Mesodermal cell (in vitro differentiated cells): Measurements from ENCODE around the gene CHRNA1.
"Not testable (repeated sequence)": the region's sequence is repeated elsewhere in the genome, so short reads cannot be mapped to it uniquely, and the experiment has no call there.

Source experiments
- H3K27ac ChIP-seq: 2 replicates; pipeline ENCODE4 v1.7.0; 2013; ENCODE audit warnings: mild to moderate bottlenecking, low read depth, low read length, moderate library complexity; ENCODE audit not compliant: severe bottlenecking
- H3K36me3 ChIP-seq: 2 replicates; pipeline ENCODE4 v1.7.1; 2013; ENCODE audit warnings: mild to moderate bottlenecking, low read length, moderate library complexity; ENCODE audit not compliant: control insufficient read depth, insufficient read depth
- H3K4me1 ChIP-seq: one replicate; pipeline ENCODE4 v1.7.1; 2013; ENCODE audit warnings: mild to moderate bottlenecking, low read length; ENCODE audit not compliant: insufficient read depth, control insufficient read depth, poor library complexity, severe bottlenecking
- H3K4me3 ChIP-seq: 2 replicates; pipeline ENCODE4 v1.7.0; 2013; ENCODE audit warnings: low read length, control low read depth, mild to moderate bottlenecking; ENCODE audit not compliant: insufficient read depth, poor library complexity, severe bottlenecking; ENCODE audit errors: extremely low read depth
- H3K9me3 ChIP-seq: 2 replicates; pipeline ENCODE4 v1.7.1; 2013; ENCODE audit warnings: mild to moderate bottlenecking, low read length, moderate library complexity; ENCODE audit not compliant: control insufficient read depth
- WGBS, 2 experiments: methylation state at CpG; one replicate each; pipeline ENCODE4 v1.1.5; 2013; ENCODE audit warnings: missing lambda C conversion rate in 2 of 2; ENCODE audit not compliant: insufficient coverage in 2 of 2; 5-methylcytosine and 5-hydroxymethylcytosine counted together

Gene CHRNA1

DNA sequence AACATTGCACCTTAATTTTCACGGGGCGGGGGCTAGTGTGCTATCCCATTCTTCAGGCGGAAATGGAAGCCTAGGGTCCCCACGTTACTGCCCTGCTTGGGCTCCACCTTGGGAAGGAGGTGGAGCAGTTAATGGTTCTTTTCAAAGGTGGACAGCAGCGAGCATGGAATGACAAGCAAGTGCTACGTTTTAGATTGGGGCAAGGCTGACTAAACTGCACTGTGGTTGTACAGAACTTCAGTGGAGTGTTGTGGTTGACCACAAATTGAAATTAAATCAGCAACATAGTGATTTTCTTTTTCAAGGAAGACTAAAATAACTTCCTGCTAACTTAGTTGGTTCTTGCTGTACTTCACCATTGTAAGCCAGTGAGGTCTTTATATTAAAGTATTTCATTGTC, 47.0 kb downstream of the CHRNA1 start:
- Histone ChIP-seq H3K36me3 (no peaks in the 10 kb centered on the region), H3K27ac (no peak overlapping the region), H3K9me3 (no peaks in the 10 kb centered on the region), H3K4me3 (no peak overlapping the region), H3K4me1 (no peaks in the 10 kb centered on the region)
- 89 to 97% methylated on average over 5 to 6 of the region's 6 CpGs for WGBS, 2 experiments

DNA sequence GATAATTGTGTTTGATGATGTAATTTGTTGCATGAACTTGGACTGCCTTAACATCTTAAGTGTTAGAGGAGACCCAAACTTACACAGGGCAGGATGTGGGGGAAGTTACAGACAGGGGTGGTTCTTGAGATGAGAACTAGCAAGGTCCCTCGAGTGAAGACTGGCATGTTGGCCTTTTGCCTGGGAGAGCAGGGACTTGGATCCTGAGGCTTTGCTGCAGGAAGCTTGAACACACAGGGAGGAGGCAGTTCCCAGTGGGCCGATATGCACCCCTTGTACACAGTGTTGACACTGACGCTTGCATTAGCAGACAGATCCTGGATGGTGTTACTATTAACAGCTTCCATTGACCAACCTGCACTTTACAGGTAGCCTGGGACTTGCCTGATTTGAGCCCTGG, 47.5 kb downstream of the CHRNA1 start:
- Histone ChIP-seq H3K4me3 (no peak overlapping the region), H3K4me1 (no peaks in the 10 kb centered on the region), H3K36me3 (no peaks in the 10 kb centered on the region), H3K27ac (no peak overlapping the region), H3K9me3 (no peaks in the 10 kb centered on the region)
- 80 to 92% methylated on average over 2 to 3 of the region's 3 CpGs for WGBS, 2 experiments

DNA sequence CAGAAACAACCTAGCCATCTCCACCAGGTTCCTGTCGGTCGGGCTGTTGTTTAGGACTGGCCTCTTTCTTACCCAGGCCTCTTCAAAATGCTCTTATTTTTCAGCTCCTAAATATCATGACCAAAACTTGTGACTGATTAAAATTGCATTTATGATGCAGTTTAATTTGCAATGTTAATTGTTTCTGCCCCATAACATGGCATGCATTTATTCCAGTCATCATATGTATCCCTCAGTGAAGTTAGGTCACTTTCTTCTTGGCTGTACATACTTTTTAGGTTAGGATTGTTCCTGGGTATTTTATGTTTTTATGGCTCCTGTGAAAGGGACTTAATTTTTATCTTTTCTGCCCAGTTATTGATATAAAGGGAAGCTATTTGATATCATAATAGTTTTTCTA, 50.6 kb downstream of the CHRNA1 start:
- H3K36me3 ChIP-seq: no peaks in the 10 kb centered on the region
- no CpG with 5 or more reads among the region's 2 CpGs for WGBS, 2 experiments
- no peaks in the 10 kb centered on the region for H3K4me1 ChIP-seq
- no peaks in the 10 kb centered on the region for H3K9me3 ChIP-seq
- H3K4me3 ChIP-seq: no peak overlapping the region
- no peak overlapping the region for H3K27ac ChIP-seq

DNA sequence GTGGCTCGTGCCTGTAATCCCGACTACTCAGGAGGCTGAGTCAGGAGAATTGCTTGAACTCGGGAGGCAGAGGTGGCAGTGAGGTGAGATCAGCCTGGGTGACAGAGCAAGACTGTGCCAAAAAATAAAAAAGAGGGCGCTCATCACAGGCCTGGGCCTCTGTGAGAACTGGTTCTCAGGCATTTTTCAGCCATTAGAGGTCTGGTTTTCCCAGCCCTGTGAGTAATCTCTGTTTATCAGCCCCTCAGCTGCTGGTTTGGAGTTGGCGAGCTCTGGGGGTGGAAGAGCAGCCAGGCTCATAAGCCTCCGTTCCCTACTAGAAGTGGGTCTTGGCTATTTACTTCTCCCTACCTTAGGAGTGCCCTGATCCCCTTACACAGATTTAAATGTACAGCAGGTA, 53.1 kb downstream of the CHRNA1 start:
- H3K9me3 ChIP-seq: no peaks in the 10 kb centered on the region
- H3K4me1 ChIP-seq: no peaks in the 10 kb centered on the region
- no peak overlapping the region for H3K27ac ChIP-seq
- no peaks in the 10 kb centered on the region for H3K36me3 ChIP-seq
- no peak overlapping the region for H3K4me3 ChIP-seq
- 81 to 94% methylated on average over 4 to 5 of the region's 6 CpGs for WGBS, 2 experiments

DNA sequence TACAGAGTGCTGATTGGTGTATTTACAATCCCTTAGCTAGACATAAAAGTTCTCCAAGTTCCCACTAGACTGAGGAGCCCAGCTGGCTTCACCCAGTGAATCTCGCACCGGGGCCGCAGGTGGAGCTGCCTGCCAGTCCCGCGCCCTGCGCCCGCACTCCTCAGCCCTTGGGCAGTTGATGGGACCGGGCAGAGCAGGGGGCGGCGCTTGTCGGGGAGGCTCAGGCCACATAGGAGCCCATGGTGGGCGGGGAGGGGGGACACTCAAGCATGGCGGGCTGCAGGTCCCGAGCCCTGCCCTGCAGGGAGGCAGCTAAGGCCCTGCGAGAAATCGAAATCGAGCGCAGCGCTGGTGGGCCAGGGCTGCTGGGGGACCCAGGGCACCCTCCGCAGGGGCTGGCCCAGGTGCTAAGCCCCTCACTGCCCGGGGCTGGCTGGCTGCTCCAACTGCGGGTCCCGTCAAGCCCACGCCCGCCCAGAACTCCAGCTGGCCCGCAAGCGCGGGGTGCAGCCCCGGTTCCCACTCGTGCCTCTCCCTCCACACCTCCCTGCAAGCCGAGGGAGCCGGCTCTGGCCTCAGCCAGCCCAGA, 54.8 kb downstream of the CHRNA1 start:
- 95 to 99% methylated on average over 29 to 31 of the region's 32 CpGs for WGBS, 2 experiments
- not testable (repeated sequence) for H3K36me3 ChIP-seq, H3K4me1 ChIP-seq, H3K9me3 ChIP-seq, H3K4me3 ChIP-seq, H3K27ac ChIP-seq

GRCh38 chr2:174708713-174709112, 55.6 kb downstream of the CHRNA1 start:
- no peaks in the 10 kb centered on the region for H3K4me1 ChIP-seq
- 84% methylated on average over 9 of the region's 9 CpGs for WGBS, 2 experiments
- H3K36me3 ChIP-seq: no peaks in the 10 kb centered on the region
- no peaks in the 10 kb centered on the region for H3K9me3 ChIP-seq
- H3K27ac ChIP-seq: no peak overlapping the region
- H3K4me3 ChIP-seq: no peak overlapping the region

DNA sequence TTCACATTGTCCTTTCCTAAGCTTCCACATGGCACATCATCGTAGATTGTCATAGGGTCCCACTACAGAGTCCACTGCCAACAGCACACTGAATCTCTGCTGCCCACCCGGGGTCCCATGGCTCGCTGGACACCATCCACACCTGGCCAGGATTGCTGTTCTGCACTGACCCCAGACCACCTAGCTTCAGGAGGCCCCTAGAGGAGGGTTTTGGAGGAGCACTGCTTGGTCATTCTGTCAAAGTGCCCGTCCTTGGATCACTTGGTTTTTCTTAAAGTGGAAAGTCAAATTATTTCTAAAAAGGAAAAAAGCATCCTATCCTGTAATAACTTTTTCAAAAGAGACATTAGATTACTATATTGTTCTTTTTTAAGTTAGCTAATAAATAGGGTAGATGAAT, 59.0 kb downstream of the CHRNA1 start:
- 80% methylated on average over 1 of the region's 4 CpGs; no CpG with 5 or more reads in 1 of the 2 experiments for WGBS, 2 experiments
- Histone ChIP-seq H3K27ac (no peak overlapping the region), H3K4me1 (no peaks in the 10 kb centered on the region)

GRCh38 chr2:174704642-174705041, 59.6 kb downstream of the CHRNA1 start:
- Histone ChIP-seq H3K4me1 (no peaks in the 10 kb centered on the region), H3K9me3 (no peaks in the 10 kb centered on the region), H3K36me3 (no peaks in the 10 kb centered on the region), H3K27ac (no peak overlapping the region), H3K4me3 (no peak overlapping the region)
- WGBS, 2 experiments: no CpG with 5 or more reads among the region's 1 CpG

More for the DNA sequence above, 59.0 kb downstream of the CHRNA1 start:
- no peaks in the 10 kb centered on the region for H3K36me3 ChIP-seq
- H3K4me3 ChIP-seq: no peak overlapping the region
- no peaks in the 10 kb centered on the region for H3K9me3 ChIP-seq

DNA sequence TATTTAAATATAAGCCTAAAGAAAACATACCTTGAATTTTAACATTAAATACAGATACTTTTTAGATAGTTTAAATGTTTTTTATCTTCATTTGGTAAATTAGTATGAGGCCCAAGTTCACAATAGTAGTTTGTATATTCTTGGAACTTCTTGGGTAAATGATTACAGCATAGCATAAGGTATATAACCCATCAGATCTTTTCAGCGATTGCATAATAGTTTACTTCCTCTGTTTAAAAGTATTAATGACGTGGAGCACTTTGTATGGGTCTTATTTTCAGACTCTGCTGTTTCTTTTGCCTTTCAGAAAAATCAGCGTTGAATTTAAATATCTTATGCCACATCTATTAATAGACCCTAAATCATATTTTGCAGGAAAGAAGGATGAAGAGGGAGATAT, 60.2 kb downstream of the CHRNA1 start:
- no CpG with 5 or more reads among the region's 3 CpGs for WGBS, 2 experiments
- no peak overlapping the region for H3K27ac ChIP-seq
- H3K4me1 ChIP-seq: no peaks in the 10 kb centered on the region
- no peaks in the 10 kb centered on the region for H3K9me3 ChIP-seq
- H3K4me3 ChIP-seq: no peak overlapping the region
- no peaks in the 10 kb centered on the region for H3K36me3 ChIP-seq

DNA sequence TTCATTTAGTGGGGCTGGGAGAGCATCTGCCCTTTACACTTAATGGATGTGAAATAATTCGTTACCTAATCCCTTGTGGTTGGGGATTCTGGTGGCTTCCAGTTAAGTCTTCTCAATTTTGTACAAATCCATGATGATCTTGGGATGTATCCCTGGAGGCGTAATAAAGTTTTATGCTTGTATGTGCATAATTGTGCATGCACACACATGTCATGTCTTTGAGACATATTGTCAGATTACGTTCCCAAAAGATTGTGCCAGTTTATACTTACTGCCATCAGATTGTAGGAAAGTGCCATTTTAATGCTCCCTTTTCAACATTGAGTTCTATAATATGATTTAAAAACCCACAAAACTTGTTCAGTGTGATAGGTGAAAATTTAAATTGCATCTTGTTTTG, 60.8 kb downstream of the CHRNA1 start:
- 100% methylated on average over 1 to 2 of the region's 3 CpGs for WGBS, 2 experiments
- Histone ChIP-seq H3K9me3 (no peaks in the 10 kb centered on the region), H3K36me3 (no peaks in the 10 kb centered on the region), H3K27ac (no peak overlapping the region), H3K4me1 (no peaks in the 10 kb centered on the region), H3K4me3 (no peak overlapping the region)

DNA sequence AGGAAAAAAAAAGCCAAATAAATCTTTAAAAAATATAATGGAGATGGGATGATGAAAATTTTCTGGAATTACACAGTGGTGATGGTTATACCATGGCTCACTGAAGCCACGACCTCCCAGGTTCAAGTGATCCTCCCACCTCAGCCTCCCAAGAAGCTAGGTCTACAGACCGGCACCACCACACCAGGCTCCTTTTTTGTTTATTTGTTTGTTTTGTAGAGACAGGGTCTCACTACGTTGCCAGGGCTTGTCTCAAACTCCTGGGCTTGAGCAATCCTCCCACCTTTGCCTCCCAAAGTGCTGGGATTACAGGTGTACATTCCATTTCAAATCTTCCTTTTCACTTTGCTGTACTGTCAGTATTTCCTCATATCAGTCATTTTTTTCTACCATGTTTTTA, 61.7 kb downstream of the CHRNA1 start:
- Histone ChIP-seq H3K9me3 (no peaks in the 10 kb centered on the region), H3K27ac (no peak overlapping the region), H3K4me1 (no peaks in the 10 kb centered on the region), H3K4me3 (no peak overlapping the region), H3K36me3 (no peaks in the 10 kb centered on the region)
- 80 to 100% methylated on average over 1 to 2 of the region's 3 CpGs for WGBS, 2 experiments
